Effector CD4-positive, alpha-beta T cell (primary cell): Measurements from ENCODE around the gene TRIB2.

Experiments used
- DNase-seq: peaks from one replicate; pipeline ENCODE4 v3.0.0-alpha.2; 2020

The TRIB2 gene

DNA sequence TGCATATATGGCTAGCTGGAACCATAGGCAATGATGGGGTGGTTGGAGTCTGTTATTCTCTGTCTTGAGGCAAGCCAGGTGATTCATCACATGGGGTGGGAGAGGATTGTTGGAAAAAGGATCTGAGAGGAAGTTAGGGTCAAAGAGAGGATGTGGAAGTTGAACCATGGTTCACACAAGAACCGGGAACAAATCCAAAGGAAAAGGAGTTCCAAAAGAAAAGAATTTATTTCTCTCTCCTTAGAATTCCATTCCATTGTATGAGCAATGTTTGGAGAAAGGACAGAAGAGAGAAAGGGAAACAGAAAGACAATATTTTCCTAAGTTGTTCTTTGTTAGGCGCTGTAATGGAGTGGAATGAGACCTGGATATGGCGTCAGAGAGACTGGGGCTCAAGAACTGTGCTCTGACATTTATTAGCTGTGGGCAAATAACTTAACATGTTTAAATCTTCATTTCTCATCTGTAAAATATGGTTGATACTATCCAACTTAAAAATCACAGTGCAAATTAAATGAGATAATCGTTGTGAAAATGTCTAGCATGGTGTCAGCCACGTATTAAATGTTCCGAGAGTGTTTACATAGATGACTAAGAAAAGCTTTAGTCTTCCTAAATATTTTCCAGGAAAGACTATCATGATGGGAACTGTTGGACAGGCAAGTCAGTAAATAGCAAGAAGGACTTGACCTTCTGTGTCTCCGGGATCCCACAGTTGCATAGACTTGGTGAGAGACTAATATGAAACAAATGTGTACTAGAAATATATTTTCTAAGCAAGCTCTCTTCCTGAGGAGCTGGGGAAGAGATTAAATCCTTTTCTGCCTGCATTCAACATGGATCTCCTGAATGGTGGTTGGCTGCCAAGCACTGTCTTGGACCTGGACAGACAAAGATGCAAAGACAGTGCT is 71.4 kb downstream of the TRIB2 start:
- DNase-seq, result no peak

DNA sequence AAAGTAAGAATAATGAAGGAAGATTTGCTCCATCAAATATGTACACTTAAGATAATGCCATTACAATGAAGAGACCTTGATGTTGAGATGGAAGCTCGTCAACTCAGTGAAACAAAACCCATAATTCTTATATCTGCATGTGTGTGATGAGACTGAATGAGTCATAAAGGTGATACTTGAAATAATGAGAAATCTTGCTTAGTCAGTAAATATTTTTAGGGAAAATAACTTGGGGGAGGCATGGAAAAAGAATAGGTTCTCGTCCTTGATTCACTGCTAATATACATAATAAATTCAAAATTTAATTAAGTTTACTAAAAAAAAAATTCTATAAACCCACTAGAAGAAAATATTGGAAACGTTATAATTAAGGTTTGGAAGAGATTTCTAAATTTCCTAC is 75.2 kb downstream of the TRIB2 start:
- DNase-seq, result no peak
